GM23338 (cell line): ENCODE results near the gene MFSD8. TPM values are rescaled to one million over a fixed set of nuclear protein-coding genes. Genes with fewer than 3 reads are reported as not detected.

Experiments
- ATAC-seq: fragments of 200-7000 bp; cut with Tn5 transposase; 3 replicates; pipeline ENCODE4 v1.9.1; 2020
- DNase-seq: peaks from one replicate; pipeline ENCODE4 v3.0.0-alpha.2; 2015; ENCODE audit warnings: low spot score
- H2AFZ ChIP-seq: fragments of 200-600 bp; sonication (generic); 2 replicates; pipeline ENCODE4 v1.8.0; 2016; ENCODE audit warnings: antibody characterized with exemption, mild to moderate bottlenecking, moderate library complexity
- H3F3A ChIP-seq: fragments of 200-600 bp; sonication (generic); replicated peaks from 2 replicates; pipeline ENCODE4 v1.8.0; 2017; ENCODE audit warnings: antibody characterized with exemption, mixed run types, low read depth
- H3K27ac ChIP-seq: fragments of 200-600 bp; sonication (generic); 2 replicates; pipeline ENCODE4 v1.6.1; 2016; ENCODE audit warnings: low read depth
- H3K27me3 ChIP-seq: fragments of 200-600 bp; sonication (generic); 2 replicates; pipeline ENCODE4 v1.8.0; 2016; ENCODE audit warnings: mild to moderate bottlenecking, mixed run types, moderate library complexity; ENCODE audit not compliant: insufficient read depth
- H3K36me3 ChIP-seq: fragments of 200-600 bp; sonication (generic); 2 replicates; pipeline ENCODE4 v1.8.0; 2016; ENCODE audit warnings: mild to moderate bottlenecking; ENCODE audit not compliant: insufficient read depth
- H3K4me1 ChIP-seq: fragments of 200-600 bp; sonication (generic); 2 replicates; pipeline ENCODE4 v1.8.0; 2016; ENCODE audit warnings: mild to moderate bottlenecking, moderate library complexity; ENCODE audit not compliant: insufficient read depth
- H3K4me2 ChIP-seq: fragments of 200-600 bp; sonication (generic); 2 replicates; pipeline ENCODE4 v1.7.1; 2017; ENCODE audit warnings: mixed run types
- H3K4me3 ChIP-seq: fragments of 200-600 bp; sonication (generic); 2 replicates; pipeline ENCODE4 v1.6.1; 2016; ENCODE audit warnings: mixed run types
- H3K79me2 ChIP-seq: fragments of 200-600 bp; sonication (generic); replicated peaks from 2 replicates; pipeline ENCODE4 v1.8.0; 2017; ENCODE audit warnings: mild to moderate bottlenecking; ENCODE audit not compliant: insufficient read depth
- H3K9me2 ChIP-seq: fragments of 200-600 bp; sonication (generic); 2 replicates; pipeline ENCODE4 v1.8.0; 2017; ENCODE audit not compliant: insufficient read depth
- H4K20me1 ChIP-seq: fragments of 200-600 bp; sonication (generic); replicated peaks from 2 replicates; pipeline ENCODE4 v1.8.0; 2017; ENCODE audit warnings: mild to moderate bottlenecking; ENCODE audit not compliant: insufficient read depth
- H3K27ac Mint-ChIP-seq: 2 replicates; pipeline ENCODE4 v1.8.0; 2020; ENCODE audit warnings: inconsistent platforms, mild to moderate bottlenecking, moderate library complexity, mixed read lengths
- H3K27me3 Mint-ChIP-seq: 3 replicates; pipeline ENCODE4 v1.8.0; 2022; ENCODE audit warnings: low read depth, mild to moderate bottlenecking, moderate library complexity, mixed read lengths, inconsistent platforms; ENCODE audit not compliant: insufficient read depth, poor library complexity
- H3K36me3 Mint-ChIP-seq: 3 replicates; pipeline ENCODE4 v1.8.0; 2021; ENCODE audit warnings: low read depth, mild to moderate bottlenecking, inconsistent platforms, moderate library complexity, mixed read lengths
- H3K4me1 Mint-ChIP-seq: 3 replicates; pipeline ENCODE4 v1.8.0; 2020; ENCODE audit warnings: mild to moderate bottlenecking, inconsistent platforms, mixed read lengths
- H3K4me3 Mint-ChIP-seq: 3 replicates; pipeline ENCODE4 v1.8.0; 2021; ENCODE audit warnings: moderate library complexity, mild to moderate bottlenecking, inconsistent platforms, mixed read lengths
- H3K9me3 Mint-ChIP-seq: 3 replicates; pipeline ENCODE4 v1.8.0; 2020; ENCODE audit warnings: moderate library complexity, mild to moderate bottlenecking, inconsistent platforms, mixed read lengths
- ZNF331 ChIP-seq: fragments of 250-450 bp; sonication (Bioruptor Pico); IDR thresholded peaks from 2 replicates; pipeline ENCODE4 v1.5.0; 2020; ENCODE audit warnings: low read depth, mild to moderate bottlenecking, moderate library complexity
- polyA plus RNA-seq: library from polyadenylated mRNA; unstranded; fragments of >200 nt; fragmentation: Nextera tagmentation; extraction: Ambion mirVana; gene quantifications from 2 replicates; pipeline ENCODE4 v1.2.1, GENCODE V29; 2016
- small RNA-seq: library from RNA; depleted of rRNA; stranded (forward); fragments of <200 nt; gene quantifications from one replicate; pipeline ENCODE3, GENCODE V24; 2014; ENCODE audit warnings: low replicate concordance
- total RNA-seq: library from RNA; depleted of rRNA; stranded (reverse); fragments of >200 nt; shearing (Covaris generic); gene quantifications from 2 replicates; pipeline ENCODE4 v1.2.3, GENCODE V29; 2014; rRNA removed

MFSD8 gene
- total and polyA plus RNA-seq, 2 experiments from 2014 or later, result 23.6 to 24.0 TPM

DNA sequence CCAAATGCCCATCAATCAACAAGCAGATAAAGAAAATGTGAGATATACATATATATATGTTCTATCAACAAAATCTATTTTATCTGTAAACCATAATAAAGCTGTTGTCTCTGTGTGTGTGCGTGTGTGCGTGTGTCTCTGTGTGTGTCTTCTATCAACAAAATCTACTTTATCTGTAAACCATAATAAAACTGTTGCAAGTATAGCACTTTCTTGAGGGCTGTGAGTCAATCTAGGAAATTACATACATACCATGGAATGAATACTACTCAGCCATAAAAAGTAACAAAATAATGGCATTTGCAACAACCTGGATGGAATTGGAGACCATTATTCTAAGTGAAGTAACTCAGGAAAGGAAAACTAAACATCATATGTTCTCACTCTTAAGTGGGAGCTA is 96.8 kb downstream of the MFSD8 start:
- H3K4me1 Mint-ChIP-seq, result peaks cover 4% of the 10 kb centered on the region; the same call in 2 of the 3 replicates
- no peak overlapping the region for H2AFZ ChIP-seq
- H3K4me1 ChIP-seq, result no peaks in the 10 kb centered on the region
- H3K27ac Mint-ChIP-seq, result no peak overlapping the region
- DNase-seq (no peak), ATAC-seq (no peak)
- H3K4me3 ChIP-seq, result no peak overlapping the region
- H4K20me1 ChIP-seq, result no peaks in the 10 kb centered on the region
- H3F3A ChIP-seq, result no peaks in the 10 kb centered on the region
- H3K27me3 Mint-ChIP-seq, result no peaks in the 10 kb centered on the region
- H3K36me3 Mint-ChIP-seq, result peaks cover 3% of the 10 kb centered on the region; the same call in 2 of the 3 replicates
- H3K9me2 ChIP-seq, result no peaks in the 10 kb centered on the region
- no peaks in the 10 kb centered on the region for H3K36me3 ChIP-seq
- peaks cover 5% of the 10 kb centered on the region; the same call in 2 of the 3 replicates for H3K9me3 Mint-ChIP-seq
- no peak overlapping the region for H3K4me3 Mint-ChIP-seq
- TF ChIP-seq ZNF331 (CRISPR knock-in tag), result no peak
- no peak overlapping the region for H3K27ac ChIP-seq
- H3K4me2 ChIP-seq, result no peak overlapping the region
- peaks cover 5% of the 10 kb centered on the region; the same call in 1 of the 2 replicates for H3K79me2 ChIP-seq
- no peaks in the 10 kb centered on the region for H3K27me3 ChIP-seq

Small RNAs within 50 kb of the gene (small RNA-seq; reads per million reads assigned to genes)
- gene RNU6-583P, result not detected

Other genes starting within 250 kb of the MFSD8 start
- not detected in 2 replicates for gene SLC25A31, start 234.8 kb downstream of the MFSD8 start, total RNA-seq
- not detected in 2 replicates for gene SLC25A31, start 234.8 kb downstream of the MFSD8 start, polyA plus RNA-seq
- 4.2 and 6.6 TPM in 2 replicates for gene HSPA4L, start 182.9 kb downstream of the MFSD8 start, total RNA-seq
- gene HSPA4L, start 182.9 kb downstream of the MFSD8 start, polyA plus RNA-seq, result 3.0 and 3.5 TPM in 2 replicates
- 37.3 and 38.7 TPM in 2 replicates for gene PLK4, start 84.3 kb downstream of the MFSD8 start, total RNA-seq
- 18.4 and 25.5 TPM in 2 replicates for gene PLK4, start 84.3 kb downstream of the MFSD8 start, polyA plus RNA-seq
- gene ABHD18, start 233 bp upstream of the MFSD8 start, total RNA-seq, result 14.4 and 18.6 TPM in 2 replicates
- 7.1 and 7.2 TPM in 2 replicates for gene ABHD18, start 233 bp upstream of the MFSD8 start, polyA plus RNA-seq
- 45.4 and 59.2 TPM in 2 replicates for gene LARP1B, start 96.1 kb upstream of the MFSD8 start, total RNA-seq
- gene LARP1B, start 96.1 kb upstream of the MFSD8 start, polyA plus RNA-seq, result 39.6 and 42.5 TPM in 2 replicates